Activated CD4-positive, CD25-positive, alpha-beta regulatory T cell treated with anti-CD3 and anti-CD28 coated beads, Interleukin-2, amount 50 U/mL, for 24 hours (primary cell): ENCODE measurements around the gene TEKT3.

ENCODE experiments used
- ATAC-seq, 2 donors: fragments of 150-1000 bp; cut with Tn5 transposase; one replicate each; pipeline ENCODE4 v1.10.0; 2021; ENCODE audit warnings: mild to moderate bottlenecking in 1 of 2, moderate library complexity in 1 of 2

TEKT3 gene

GRCh38 chr17:15348021-15348420, 6.6 kb upstream of the TEKT3 start:
- no peak for ATAC-seq

- no peak for ATAC-seq
Measured at GRCh38 chr17:15346066-15346595, 4.7 kb upstream of the TEKT3 start.

GRCh38 chr17:15343749-15344148, 2.4 kb upstream of the TEKT3 start:
- no peak for ATAC-seq

- no peak for ATAC-seq
Measured at GRCh38 chr17:15342460-15342859, 1.1 kb upstream of the TEKT3 start.

- no peak for ATAC-seq
Measured at GRCh38 chr17:15341966-15342365, 569 bp upstream of the TEKT3 start.

- ATAC-seq: no peak
Measured at GRCh38 chr17:15340966-15341365, 431 bp downstream of the TEKT3 start.

GRCh38 chr17:15335446-15335845, 6.0 kb downstream of the TEKT3 start:
- ATAC-seq: no peak

- no peak for ATAC-seq
Measured at GRCh38 chr17:15334266-15334665, 7.1 kb downstream of the TEKT3 start.

- ATAC-seq: no peak
Measured at GRCh38 chr17:15332338-15332737, 9.1 kb downstream of the TEKT3 start.

GRCh38 chr17:15323131-15323530, 18.3 kb downstream of the TEKT3 start:
- ATAC-seq: no peak

GRCh38 chr17:15321556-15322251, 19.7 kb downstream of the TEKT3 start:
- ATAC-seq: no peak

GRCh38 chr17:15319452-15320010, 21.9 kb downstream of the TEKT3 start:
- no peak for ATAC-seq

- ATAC-seq: no peak
Measured at GRCh38 chr17:15311996-15312395, 29.4 kb downstream of the TEKT3 start.

GRCh38 chr17:15309793-15310192, 31.6 kb downstream of the TEKT3 start:
- no peak for ATAC-seq

- no peak for ATAC-seq
Measured at GRCh38 chr17:15309236-15309635, 32.2 kb downstream of the TEKT3 start.

- ATAC-seq: no peak
Measured at GRCh38 chr17:15308758-15309157, 32.6 kb downstream of the TEKT3 start.

- no peak for ATAC-seq
Measured at GRCh38 chr17:15307710-15308111, 33.7 kb downstream of the TEKT3 start.

- ATAC-seq: no peak
Measured at GRCh38 chr17:15303851-15304250, 37.5 kb downstream of the TEKT3 start.

- no peak for ATAC-seq
Measured at GRCh38 chr17:15303268-15303667, 38.1 kb downstream of the TEKT3 start.

- ATAC-seq: no peak
Measured at GRCh38 chr17:15301845-15302244, 39.6 kb downstream of the TEKT3 start.

GRCh38 chr17:15298176-15298575, 43.2 kb downstream of the TEKT3 start:
- ATAC-seq: no peak

GRCh38 chr17:15293558-15293957, 47.8 kb downstream of the TEKT3 start:
- no peak for ATAC-seq

GRCh38 chr17:15291674-15292361, 49.6 kb downstream of the TEKT3 start:
- ATAC-seq: no peak

GRCh38 chr17:15290605-15291004, 50.8 kb downstream of the TEKT3 start:
- no peak for ATAC-seq
